ENCODE results near the gene LAMTOR2. TPM values are rescaled to one million over a fixed set of nuclear protein-coding genes. Genes with fewer than 3 reads are reported as not detected.
"Not testable (repeated sequence)": the region's sequence is repeated elsewhere in the genome, so short reads cannot be mapped to it uniquely, and the experiment has no call there.

LAMTOR2 gene
- total RNA-seq, 1 donor from 2014 or later: 73.9 TPM

- intact Hi-C loops (cut with DNase I): no loop called here
- Histone ChIP-seq H3K4me3 (no peak overlapping the region), H3K27ac (no peak overlapping the region), H3K27me3 (no peaks in the 10 kb centered on the region), H3K9me3 (no peaks in the 10 kb centered on the region), H3K36me3 (peaks cover 0 to 22% of the 10 kb centered on the region in 2 donors), H3K4me1 (peaks cover 19% of the 10 kb centered on the region)
- no peak for DNase-seq (ENCODE audit: extremely low spot score in 2 of 2)
- TF ChIP-seq CTCF (IDR thresholded peaks at IDR 0.05): no peak
- TF ChIP-seq POLR2A (IDR thresholded peaks at IDR 0.05): no peak
- TF ChIP-seq POLR2AphosphoS5 (IDR thresholded peaks at IDR 0.05; ENCODE audit: insufficient read depth in 1 of 2, low read depth in 1 of 2): no peak
Observed at GRCh38 chr1:156021954-156022353, 32.6 kb upstream of the LAMTOR2 start.

GRCh38 chr1:156024801-156025200 lies 29.8 kb upstream of the LAMTOR2 start:
- no peaks in the 10 kb centered on the region for H3K27me3 ChIP-seq
- TF ChIP-seq CTCF (IDR thresholded peaks at IDR 0.05) (no peak), POLR2AphosphoS5 (IDR thresholded peaks at IDR 0.05; ENCODE audit: insufficient read depth in 1 of 2, low read depth in 1 of 2) (no peak), POLR2A (IDR thresholded peaks at IDR 0.05) (no peak)
- DNase-seq (ENCODE audit: extremely low spot score in 2 of 2): no peak
- H3K9me3 ChIP-seq: no peaks in the 10 kb centered on the region
- no peaks in the 10 kb centered on the region for H3K36me3 ChIP-seq
- H3K4me3 ChIP-seq: no peak overlapping the region
- peaks cover 10% of the 10 kb centered on the region for H3K4me1 ChIP-seq
- intact Hi-C loops (cut with DNase I): no loop called here
- no peak overlapping the region for H3K27ac ChIP-seq

- no peaks in the 10 kb centered on the region for H3K36me3 ChIP-seq
- no peak overlapping the region for H3K4me3 ChIP-seq
- no peak for DNase-seq (ENCODE audit: extremely low spot score in 2 of 2)
- H3K9me3 ChIP-seq: no peaks in the 10 kb centered on the region
- TF ChIP-seq POLR2A (IDR thresholded peaks at IDR 0.05) (no peak), POLR2AphosphoS5 (IDR thresholded peaks at IDR 0.05; ENCODE audit: insufficient read depth in 1 of 2, low read depth in 1 of 2) (no peak), CTCF (IDR thresholded peaks at IDR 0.05) (no peak)
- no peaks in the 10 kb centered on the region for H3K27me3 ChIP-seq
- intact Hi-C loops (cut with DNase I): no loop called here
- H3K4me1 ChIP-seq: peaks cover 4% of the 10 kb centered on the region
- no peak overlapping the region for H3K27ac ChIP-seq
Observed at GRCh38 chr1:156025876-156026275, 28.7 kb upstream of the LAMTOR2 start.

GRCh38 chr1:156026588-156026987 lies 28.0 kb upstream of the LAMTOR2 start:
- Histone ChIP-seq H3K9me3 (no peaks in the 10 kb centered on the region), H3K4me1 (no peaks in the 10 kb centered on the region), H3K36me3 (no peaks in the 10 kb centered on the region), H3K27me3 (no peaks in the 10 kb centered on the region), H3K27ac (no peak overlapping the region), H3K4me3 (no peak overlapping the region)
- DNase-seq (ENCODE audit: extremely low spot score in 2 of 2): no peak
- TF ChIP-seq CTCF (IDR thresholded peaks at IDR 0.05) (no peak), POLR2AphosphoS5 (IDR thresholded peaks at IDR 0.05; ENCODE audit: insufficient read depth in 1 of 2, low read depth in 1 of 2) (no peak), POLR2A (IDR thresholded peaks at IDR 0.05) (no peak)
- intact Hi-C loops (cut with DNase I): no loop called here

- Histone ChIP-seq H3K36me3 (peaks cover 0 to 14% of the 10 kb centered on the region in 2 donors), H3K4me1 (no peaks in the 10 kb centered on the region), H3K4me3 (no peak overlapping the region), H3K27me3 (no peaks in the 10 kb centered on the region), H3K27ac (no peak overlapping the region), H3K9me3 (no peaks in the 10 kb centered on the region)
- intact Hi-C loops (cut with DNase I): no loop called here
- no peak for DNase-seq (ENCODE audit: extremely low spot score in 2 of 2)
- TF ChIP-seq POLR2A (IDR thresholded peaks at IDR 0.05) (no peak), CTCF (IDR thresholded peaks at IDR 0.05) (no peak), POLR2AphosphoS5 (IDR thresholded peaks at IDR 0.05; ENCODE audit: insufficient read depth in 1 of 2, low read depth in 1 of 2) (no peak)
Observed at GRCh38 chr1:156033011-156033410, 21.6 kb upstream of the LAMTOR2 start.

- H3K9me3 ChIP-seq: not testable (repeated sequence)
Observed at GRCh38 chr1:156034991-156035390, 19.6 kb upstream of the LAMTOR2 start.

More at GRCh38 chr1:156034991-156035390, 19.6 kb upstream of the LAMTOR2 start:
- H3K36me3 ChIP-seq: peaks cover 0 to 21% of the 10 kb centered on the region in 2 donors
- H3K27me3 ChIP-seq; intact Hi-C loops (cut with DNase I); DNase-seq (ENCODE audit: extremely low spot score in 2 of 2); H3K4me1 ChIP-seq; H3K4me3 ChIP-seq; H3K27ac ChIP-seq: not testable (repeated sequence)
